ENCODE measurements around the gene HEXD.

The HEXD gene

DNA sequence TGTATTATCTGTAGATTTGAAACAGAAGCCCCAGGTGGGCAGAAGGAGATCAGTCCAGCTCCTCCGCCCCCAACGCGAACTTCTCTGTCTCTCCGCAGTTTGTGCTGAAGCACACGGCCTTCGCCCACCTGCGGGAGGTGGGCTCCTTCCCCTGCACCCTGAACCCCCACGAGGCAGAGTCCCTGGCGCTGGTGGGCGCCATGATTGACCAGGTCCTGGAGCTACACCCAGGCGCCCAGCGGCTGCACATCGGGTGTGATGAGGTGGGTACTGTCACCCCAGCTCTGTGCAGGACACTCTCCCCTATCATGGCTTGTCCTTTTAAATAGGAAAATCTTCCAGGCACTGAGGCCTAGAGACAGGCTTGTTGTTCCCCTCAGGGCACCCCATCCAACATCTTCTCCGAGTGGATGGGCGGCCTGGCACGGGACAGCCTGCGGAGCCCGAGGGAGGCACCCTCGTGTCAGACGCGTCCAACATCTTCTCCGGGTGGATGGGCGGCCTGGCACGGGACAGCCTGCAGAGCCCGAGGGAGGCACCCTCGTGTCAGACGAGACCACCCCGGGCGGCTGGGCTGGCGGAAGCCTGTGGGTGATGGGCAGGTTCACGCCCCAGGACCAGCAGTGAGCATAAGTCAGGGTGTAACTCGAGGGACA is 15.5 kb downstream of the HEXD start:
- H3K4me1 ChIP-seq (ENCODE audit: insufficient read depth, low read length), result no peaks in the 10 kb centered on the region; the same call in 1 of the 2 replicates
- H3K36me3 ChIP-seq (ENCODE audit: insufficient read depth, low read length), result peaks cover under 1% of the 10 kb centered on the region; the same call in 1 of the 2 replicates
- no peaks in the 10 kb centered on the region for H3K9me3 ChIP-seq (ENCODE audit: control insufficient read depth, insufficient read depth, low read length)
- no peak overlapping the region for H3K9ac ChIP-seq (ENCODE audit: low read depth, low read length)

- Histone ChIP-seq H3K9me3 (ENCODE audit: control insufficient read depth, insufficient read depth, low read length) (no peaks in the 10 kb centered on the region), H3K36me3 (ENCODE audit: insufficient read depth, low read length) (no peaks in the 10 kb centered on the region; the same call in 1 of the 2 replicates), H3K9ac (ENCODE audit: low read depth, low read length) (no peak overlapping the region), H3K4me1 (ENCODE audit: insufficient read depth, low read length) (no peaks in the 10 kb centered on the region; the same call in 1 of the 2 replicates)
Observed at GRCh38 chr17:82434216-82434565, 16.0 kb downstream of the HEXD start.

DNA sequence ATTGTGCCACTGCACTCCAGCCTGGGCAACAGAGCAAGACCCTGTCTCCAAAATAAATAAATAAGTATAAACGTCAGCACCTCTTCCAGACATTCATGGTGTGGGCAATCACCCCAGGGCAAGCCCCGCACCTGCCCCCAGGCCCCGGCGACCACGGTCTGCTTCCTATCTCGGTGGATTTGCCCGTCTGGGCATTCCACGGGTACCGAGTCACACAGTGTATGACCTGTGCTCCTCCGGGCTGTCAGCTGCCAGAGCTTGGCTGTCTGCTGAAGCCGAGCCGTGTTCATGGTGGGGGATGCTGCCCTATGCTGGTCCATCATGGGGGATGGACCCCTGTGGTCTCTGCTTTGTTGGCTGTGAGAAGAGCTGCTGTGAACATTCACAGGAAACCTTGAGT is 17.0 kb downstream of the HEXD start:
- H3K4me1 ChIP-seq (ENCODE audit: insufficient read depth, low read length), result no peaks in the 10 kb centered on the region; the same call in 1 of the 2 replicates

GRCh38 chr17:82435601-82436583 is 17.7 kb downstream of the HEXD start:
- H3K9me3 ChIP-seq (ENCODE audit: control insufficient read depth, insufficient read depth, low read length), result no peaks in the 10 kb centered on the region
- no peaks in the 10 kb centered on the region; the same call in 1 of the 2 replicates for H3K4me1 ChIP-seq (ENCODE audit: insufficient read depth, low read length)
- no peak overlapping the region for H3K9ac ChIP-seq (ENCODE audit: low read depth, low read length)
- H3K36me3 ChIP-seq (ENCODE audit: insufficient read depth, low read length), result no peaks in the 10 kb centered on the region; the same call in 1 of the 2 replicates

More for the DNA sequence above, 17.0 kb downstream of the HEXD start:
- Histone ChIP-seq H3K9me3 (ENCODE audit: control insufficient read depth, insufficient read depth, low read length) (no peaks in the 10 kb centered on the region), H3K36me3 (ENCODE audit: insufficient read depth, low read length) (no peaks in the 10 kb centered on the region; the same call in 1 of the 2 replicates), H3K9ac (ENCODE audit: low read depth, low read length) (no peak overlapping the region)

DNA sequence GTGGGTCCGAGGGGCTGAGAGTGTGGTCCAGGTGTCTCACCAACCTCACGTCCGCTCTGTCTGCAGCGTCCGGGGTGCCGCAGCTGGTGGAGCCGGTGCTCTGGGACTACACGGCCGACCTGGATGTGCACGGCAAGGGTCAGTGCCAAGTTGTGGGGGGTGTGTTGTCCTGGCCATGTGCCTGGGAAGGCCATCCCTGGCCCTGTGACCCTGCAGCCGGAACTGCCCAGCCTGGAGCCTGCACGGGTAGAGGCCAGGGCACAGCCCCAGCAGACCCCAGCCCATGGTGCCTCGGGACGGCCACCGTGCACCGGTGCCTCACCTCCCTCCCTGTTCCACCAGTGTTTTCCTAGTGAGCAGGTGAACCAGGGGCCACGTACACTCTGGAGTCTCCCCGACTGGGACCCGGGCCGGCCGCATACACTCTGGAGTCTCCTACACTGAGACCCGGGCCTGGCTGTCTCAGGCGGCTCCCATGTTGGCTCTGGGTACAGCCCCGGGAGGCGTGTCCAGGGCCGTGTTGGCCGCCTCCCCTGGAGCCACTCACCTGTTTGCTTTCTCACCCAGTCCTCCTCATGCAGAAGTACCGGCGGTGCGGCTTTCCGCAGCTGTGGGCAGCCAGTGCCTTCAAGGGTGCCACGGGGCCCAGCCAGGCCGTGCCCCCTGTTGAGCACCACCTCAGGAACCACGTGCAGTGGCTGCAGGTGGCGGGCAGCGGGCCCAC is 18.6 kb downstream of the HEXD start:
- H3K9me3 ChIP-seq (ENCODE audit: control insufficient read depth, insufficient read depth, low read length), result no peaks in the 10 kb centered on the region
- H3K4me1 ChIP-seq (ENCODE audit: insufficient read depth, low read length), result no peaks in the 10 kb centered on the region; the same call in 1 of the 2 replicates
- no peaks in the 10 kb centered on the region; the same call in 1 of the 2 replicates for H3K36me3 ChIP-seq (ENCODE audit: insufficient read depth, low read length)
- H3K9ac ChIP-seq (ENCODE audit: low read depth, low read length), result no peak overlapping the region

- Histone ChIP-seq H3K9me3 (ENCODE audit: control insufficient read depth, insufficient read depth, low read length) (no peaks in the 10 kb centered on the region), H3K36me3 (ENCODE audit: insufficient read depth, low read length) (no peaks in the 10 kb centered on the region; the same call in 1 of the 2 replicates), H3K9ac (ENCODE audit: low read depth, low read length) (no peak overlapping the region), H3K4me1 (ENCODE audit: insufficient read depth, low read length) (no peaks in the 10 kb centered on the region; the same call in 1 of the 2 replicates)
Observed at GRCh38 chr17:82437325-82437668, 19.1 kb downstream of the HEXD start.

- no peaks in the 10 kb centered on the region; the same call in 1 of the 2 replicates for H3K4me1 ChIP-seq (ENCODE audit: insufficient read depth, low read length)
- no peak overlapping the region for H3K9ac ChIP-seq (ENCODE audit: low read depth, low read length)
- no peaks in the 10 kb centered on the region for H3K9me3 ChIP-seq (ENCODE audit: control insufficient read depth, insufficient read depth, low read length)
- H3K36me3 ChIP-seq (ENCODE audit: insufficient read depth, low read length), result peaks cover 2% of the 10 kb centered on the region; the same call in 1 of the 2 replicates
Observed at GRCh38 chr17:82438401-82439193, 20.4 kb downstream of the HEXD start.

GRCh38 chr17:82439194-82439828 is 21.2 kb downstream of the HEXD start:
- Histone ChIP-seq H3K36me3 (ENCODE audit: insufficient read depth, low read length) (peaks cover 2% of the 10 kb centered on the region; the same call in 1 of the 2 replicates), H3K9ac (ENCODE audit: low read depth, low read length) (no peak overlapping the region), H3K4me1 (ENCODE audit: insufficient read depth, low read length) (no peaks in the 10 kb centered on the region; the same call in 1 of the 2 replicates), H3K9me3 (ENCODE audit: control insufficient read depth, insufficient read depth, low read length) (no peaks in the 10 kb centered on the region)

DNA sequence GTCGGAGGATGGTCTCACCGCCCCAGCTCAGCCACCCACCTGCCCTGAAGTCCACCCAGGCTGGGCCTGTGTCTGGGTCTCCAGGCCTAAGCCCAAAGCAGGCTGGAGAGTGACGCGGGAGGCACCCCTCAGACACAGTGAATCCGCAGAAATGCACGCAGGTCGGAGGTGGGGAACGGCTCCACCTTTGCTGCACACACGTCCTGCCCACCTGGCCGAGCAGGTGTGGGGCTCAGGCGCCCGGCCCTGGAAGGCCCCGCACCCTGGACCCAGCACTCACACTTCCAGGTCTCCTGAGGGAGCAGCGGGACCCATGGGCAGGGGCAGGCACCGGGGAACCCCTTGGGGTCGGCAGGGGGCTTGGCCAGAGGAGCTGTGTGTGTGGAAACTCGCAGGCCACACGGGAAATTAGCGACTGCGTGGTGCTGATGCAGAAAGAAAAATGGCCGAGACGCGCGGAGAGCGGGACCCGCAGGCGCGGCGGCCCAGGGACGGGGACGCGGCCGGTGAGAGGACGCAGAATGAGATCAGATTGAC is 21.8 kb downstream of the HEXD start:
- Histone ChIP-seq H3K9ac (ENCODE audit: low read depth, low read length) (no peak overlapping the region), H3K36me3 (ENCODE audit: insufficient read depth, low read length) (peaks cover 2% of the 10 kb centered on the region; the same call in 1 of the 2 replicates), H3K9me3 (ENCODE audit: control insufficient read depth, insufficient read depth, low read length) (no peaks in the 10 kb centered on the region), H3K4me1 (ENCODE audit: insufficient read depth, low read length) (no peaks in the 10 kb centered on the region; the same call in 1 of the 2 replicates)

GRCh38 chr17:82440469-82440981 is 22.4 kb downstream of the HEXD start:
- Histone ChIP-seq H3K4me1 (ENCODE audit: insufficient read depth, low read length) (no peaks in the 10 kb centered on the region; the same call in 1 of the 2 replicates), H3K9ac (ENCODE audit: low read depth, low read length) (no peak overlapping the region), H3K9me3 (ENCODE audit: control insufficient read depth, insufficient read depth, low read length) (no peaks in the 10 kb centered on the region), H3K36me3 (ENCODE audit: insufficient read depth, low read length) (peaks cover 2% of the 10 kb centered on the region; the same call in 1 of the 2 replicates)

GRCh38 chr17:82440991-82441627 is 23.0 kb downstream of the HEXD start:
- Histone ChIP-seq H3K36me3 (ENCODE audit: insufficient read depth, low read length) (peaks cover 2% of the 10 kb centered on the region; the same call in 1 of the 2 replicates), H3K9me3 (ENCODE audit: control insufficient read depth, insufficient read depth, low read length) (no peaks in the 10 kb centered on the region), H3K9ac (ENCODE audit: low read depth, low read length) (no peak overlapping the region), H3K4me1 (ENCODE audit: insufficient read depth, low read length) (no peaks in the 10 kb centered on the region; the same call in 1 of the 2 replicates)

DNA sequence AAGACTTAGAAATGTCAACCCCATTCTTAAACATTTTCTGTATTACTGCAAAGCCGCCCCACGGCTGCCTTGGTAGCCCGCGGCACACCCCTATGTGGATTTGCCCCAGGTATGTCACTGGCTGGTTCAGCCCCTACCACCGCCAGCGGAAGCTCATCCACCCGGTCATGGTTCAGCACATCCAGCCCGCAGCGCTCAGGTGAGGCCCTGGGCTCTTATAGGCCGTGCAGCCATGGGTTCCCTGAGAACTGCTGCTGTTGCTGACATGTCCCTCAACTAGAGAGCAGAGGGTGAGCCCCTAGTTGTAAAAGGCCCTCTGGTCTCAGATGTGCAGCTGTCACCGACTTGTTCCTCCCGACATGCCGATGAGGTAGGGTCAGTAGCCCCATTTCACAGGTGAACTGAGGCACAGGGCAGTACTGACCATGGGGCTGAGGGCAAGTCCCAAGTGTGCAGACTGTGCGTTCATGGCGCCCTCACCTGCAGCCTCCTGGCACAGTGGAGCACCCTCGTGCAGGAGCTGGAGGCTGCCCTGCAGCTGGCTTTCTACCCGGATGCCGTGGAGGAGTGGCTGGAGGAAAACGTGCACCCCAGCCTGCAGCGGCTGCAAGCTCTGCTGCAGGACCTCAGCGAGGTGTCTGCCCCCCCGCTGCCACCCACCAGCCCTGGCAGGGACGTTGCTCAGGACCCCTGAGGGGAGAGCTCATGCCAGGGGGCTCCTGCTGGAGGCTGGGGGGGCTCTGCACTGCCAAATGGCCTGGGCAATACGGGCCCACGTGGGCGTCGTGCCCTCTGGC is 23.7 kb downstream of the HEXD start:
- Histone ChIP-seq H3K9me3 (ENCODE audit: control insufficient read depth, insufficient read depth, low read length) (no peaks in the 10 kb centered on the region), H3K4me1 (ENCODE audit: insufficient read depth, low read length) (no peaks in the 10 kb centered on the region; the same call in 1 of the 2 replicates), H3K36me3 (ENCODE audit: insufficient read depth, low read length) (peaks cover 2% of the 10 kb centered on the region; the same call in 1 of the 2 replicates), H3K9ac (ENCODE audit: low read depth, low read length) (no peak overlapping the region)
